Measurements from ENCODE around the gene ACOX3.

The ACOX3 gene

GRCh38 chr4:8385611-8386010 is 54.9 kb downstream of the ACOX3 start:
- no peak for DNase-seq

- no peak for DNase-seq
Observed at GRCh38 chr4:8385106-8385505, 55.4 kb downstream of the ACOX3 start.

- DNase-seq, result no peak
Observed at GRCh38 chr4:8384397-8385060, 56.0 kb downstream of the ACOX3 start.

- DNase-seq, result no peak
Observed at GRCh38 chr4:8383451-8384160, 56.9 kb downstream of the ACOX3 start.

- no peak for DNase-seq
Observed at GRCh38 chr4:8383016-8383415, 57.5 kb downstream of the ACOX3 start.

- no peak for DNase-seq
Observed at GRCh38 chr4:8381814-8382581, 58.5 kb downstream of the ACOX3 start.

GRCh38 chr4:8380511-8381415 is 59.8 kb downstream of the ACOX3 start:
- no peak for DNase-seq

GRCh38 chr4:8379771-8380170 is 60.8 kb downstream of the ACOX3 start:
- no peak for DNase-seq

GRCh38 chr4:8379281-8379680 is 61.2 kb downstream of the ACOX3 start:
- no peak for DNase-seq

GRCh38 chr4:8378776-8379175 is 61.7 kb downstream of the ACOX3 start:
- DNase-seq, result no peak

GRCh38 chr4:8378101-8378724 is 62.3 kb downstream of the ACOX3 start:
- DNase-seq, result no peak

- DNase-seq, result no peak
Observed at GRCh38 chr4:8377103-8378075, 63.1 kb downstream of the ACOX3 start.

GRCh38 chr4:8376361-8377102 is 64.0 kb downstream of the ACOX3 start:
- DNase-seq, result no peak

- no peak for DNase-seq
Observed at GRCh38 chr4:8374851-8375649, 65.5 kb downstream of the ACOX3 start.

GRCh38 chr4:8373973-8374545 is 66.5 kb downstream of the ACOX3 start:
- DNase-seq, result no peak

- DNase-seq, result no peak
Observed at GRCh38 chr4:8373270-8373972, 67.1 kb downstream of the ACOX3 start.

GRCh38 chr4:8372506-8372905 is 68.0 kb downstream of the ACOX3 start:
- no peak for DNase-seq

GRCh38 chr4:8371596-8371995 is 68.9 kb downstream of the ACOX3 start:
- no peak for DNase-seq
